ENCODE data around the gene TLE1. TPM values are rescaled to one million over a fixed set of nuclear protein-coding genes. Genes with fewer than 3 reads are reported as not detected.

Gene TLE1
- total RNA-seq, 2 experiments from 2014 or later = 0.48 to 0.53 TPM

- Mint-ChIP-seq H3K4me1 (no peaks in the 10 kb centered on the region), H3K27ac (no peak overlapping the region), H3K4me3 (no peak overlapping the region), H3K27me3 (no peaks in the 10 kb centered on the region), H3K9me3 (peaks cover 7% of the 10 kb centered on the region), H3K36me3 (ENCODE audit: low read depth) (no peaks in the 10 kb centered on the region)
- ChIA-PET POLR2A (no interaction called here), CTCF (no interaction called here)
- DNase-seq = no peak
Measured at GRCh38 chr9:81537964-81538363, 151.4 kb downstream of the TLE1 start.

GRCh38 chr9:81536242-81537025, 152.9 kb downstream of the TLE1 start:
- no peaks in the 10 kb centered on the region for H3K27me3 Mint-ChIP-seq
- no peak overlapping the region for H3K4me3 Mint-ChIP-seq
- no peak for DNase-seq
- H3K27ac Mint-ChIP-seq = no peak overlapping the region
- no peaks in the 10 kb centered on the region for H3K36me3 Mint-ChIP-seq (ENCODE audit: low read depth)
- no peaks in the 10 kb centered on the region for H3K4me1 Mint-ChIP-seq
- CTCF ChIA-PET = no interaction called here
- peaks cover 2% of the 10 kb centered on the region for H3K9me3 Mint-ChIP-seq
- POLR2A ChIA-PET = no interaction called here

GRCh38 chr9:81535542-81536241, 153.7 kb downstream of the TLE1 start:
- H3K4me3 Mint-ChIP-seq = no peak overlapping the region
- peaks cover 5% of the 10 kb centered on the region for H3K9me3 Mint-ChIP-seq
- no peak overlapping the region for H3K27ac Mint-ChIP-seq
- DNase-seq = no peak
- H3K4me1 Mint-ChIP-seq = no peaks in the 10 kb centered on the region
- H3K27me3 Mint-ChIP-seq = no peaks in the 10 kb centered on the region
- ChIA-PET CTCF (no interaction called here), POLR2A (no interaction called here)
- H3K36me3 Mint-ChIP-seq (ENCODE audit: low read depth) = no peaks in the 10 kb centered on the region

GRCh38 chr9:81534138-81534875, 155.0 kb downstream of the TLE1 start:
- H3K4me1 Mint-ChIP-seq = no peaks in the 10 kb centered on the region
- no peak overlapping the region for H3K27ac Mint-ChIP-seq
- peaks cover 3% of the 10 kb centered on the region for H3K9me3 Mint-ChIP-seq
- DNase-seq = no peak
- no peaks in the 10 kb centered on the region for H3K27me3 Mint-ChIP-seq
- POLR2A ChIA-PET = no interaction called here
- no peaks in the 10 kb centered on the region for H3K36me3 Mint-ChIP-seq (ENCODE audit: low read depth)
- CTCF ChIA-PET = no interaction called here
- H3K4me3 Mint-ChIP-seq = no peak overlapping the region

Other genes with a start within 250 kb of the TLE1 start
- gene SPATA31D4, start 238.9 kb upstream of the TLE1 start, total RNA-seq = not detected

Measured in activated CD4-positive, alpha-beta memory T cell treated with anti-CD3 and anti-CD28 coated beads, Interleukin-2, amount 10 ng/mL, durations not matched to agents 7 days and 5 days (primary cell).